H1 (cell line): ENCODE data around the gene ALG11. TPM values are rescaled to one million over a fixed set of nuclear protein-coding genes. Genes with fewer than 3 reads are reported as not detected.

ENCODE experiments used
- CTCF ChIA-PET: fragments of 300-600 bp; sonication (Branson Sonifier 250); formaldehyde crosslinking; loops from one replicate; lab custom pipeline; 2021; ENCODE audit not compliant: partially characterized antibody; lab: Charles Lee
- POLR2A ChIA-PET: fragments of 300-600 bp; sonication (Branson Sonifier 250); formaldehyde crosslinking; loops from one replicate; lab custom pipeline; 2021; ENCODE audit warnings: inconsistent platforms; ENCODE audit not compliant: partially characterized antibody; lab: Charles Lee
- DNase-seq, 2 experiments: peaks; one replicate each; pipeline versions ENCODE4 v3.0.0 to v3.0.0-alpha.2; 2010 to 2022; ENCODE audit warnings: low spot score in 2 of 2, low read depth in 1 of 2, mixed read lengths in 1 of 2
- FAIRE-seq: peaks from 2 replicates; lab custom pipeline; 2011; peaks lifted over from hg19 to GRCh38; lab: Jason Lieb, UNC
- H2AFZ ChIP-seq: 2 replicates; pipeline ENCODE4 v1.8.1; 2012; ENCODE audit warnings: low read length, inconsistent platforms
- H2AK5ac ChIP-seq: 2 replicates; pipeline ENCODE4 v1.6.1; 2013; ENCODE audit warnings: low read depth, low read length
- H2BK120ac ChIP-seq: replicated peaks from 2 replicates; pipeline ENCODE3; 2013; ENCODE audit warnings: low read depth, low read length, inconsistent platforms
- H2BK12ac ChIP-seq: 2 replicates; pipeline ENCODE4 v1.6.1; 2013; ENCODE audit warnings: low read depth, low read length
- H2BK15ac ChIP-seq: 2 replicates; pipeline ENCODE4 v1.6.1; 2013; ENCODE audit warnings: low read length
- H2BK20ac ChIP-seq: 2 replicates; pipeline ENCODE4 v1.6.1; 2013; ENCODE audit warnings: low read length
- H2BK5ac ChIP-seq: 2 replicates; pipeline ENCODE4 v1.6.1; 2013; ENCODE audit warnings: low read depth, low read length
- H3K14ac ChIP-seq: 2 replicates; pipeline ENCODE4 v1.6.1; 2013; ENCODE audit warnings: inconsistent platforms; ENCODE audit not compliant: insufficient read length
- H3K18ac ChIP-seq: 2 replicates; pipeline ENCODE4 v1.6.1; 2013; ENCODE audit warnings: low read length; ENCODE audit errors: extremely low read depth
- H3K23ac ChIP-seq: 2 replicates; pipeline ENCODE4 v1.6.1; 2013; ENCODE audit warnings: inconsistent platforms; ENCODE audit not compliant: insufficient read length
- H3K23me2 ChIP-seq: 2 replicates; pipeline ENCODE4 v1.6.1; 2013; ENCODE audit warnings: low read depth, low read length
- H3K27ac ChIP-seq: 2 replicates; pipeline ENCODE4 v1.6.1; 2011; ENCODE audit warnings: low read depth, low read length, inconsistent platforms
- H3K27me3 ChIP-seq, 4 experiments: replicated peaks in 1 of 4; 1 replicate in 1 of 4; 2 replicates in 3 of 4; pipeline versions ENCODE4 v1.6.1 to v1.8.1; 2011 to 2013; ENCODE audit warnings: low read length in 3 of 4, mild to moderate bottlenecking in 3 of 4, inconsistent platforms in 2 of 4, mixed read lengths in 2 of 4, moderate library complexity in 1 of 4; ENCODE audit not compliant: control insufficient read depth in 3 of 4, insufficient read depth in 3 of 4; ENCODE audit errors: extremely low read depth in 1 of 4
- H3K36me3 ChIP-seq, 4 experiments: 2 replicates each; pipeline versions ENCODE4 v1.6.1 to v1.8.1; 2011 to 2013; ENCODE audit warnings: mild to moderate bottlenecking in 4 of 4, low read length in 3 of 4, moderate library complexity in 2 of 4, control low read depth in 1 of 4, inconsistent platforms in 1 of 4; ENCODE audit not compliant: insufficient read depth in 4 of 4, control insufficient read depth in 2 of 4
- H3K4ac ChIP-seq: replicated peaks from 2 replicates; pipeline ENCODE3; 2013; ENCODE audit warnings: low read length, low read depth, mixed read lengths, inconsistent platforms; ENCODE audit not compliant: insufficient read length
- H3K4me1 ChIP-seq, 4 experiments: replicated peaks in 1 of 4; 1 replicate in 1 of 4; 2 replicates in 3 of 4; pipeline versions ENCODE4 v1.6.1 to v1.8.1; 2011 to 2013; ENCODE audit warnings: low read length in 3 of 4, inconsistent platforms in 2 of 4, mixed read lengths in 1 of 4; ENCODE audit not compliant: insufficient read depth in 4 of 4, control insufficient read depth in 3 of 4
- H3K4me2 ChIP-seq, 2 experiments: 2 replicates each; pipeline versions ENCODE4 v1.6.1 to v1.8.1; 2011 to 2013; ENCODE audit warnings: low read depth in 2 of 2, low read length in 2 of 2, control low read depth in 1 of 2, inconsistent platforms in 1 of 2, mild to moderate bottlenecking in 1 of 2; ENCODE audit not compliant: insufficient read depth in 1 of 2
- H3K4me3 ChIP-seq, 4 experiments: fragments of 200-600, 300-600 bp in 1 of 4; sonication (generic), shearing (Covaris generic), sonication (Bioruptor Twin) in 1 of 4; 2 replicates each; pipeline versions ENCODE4 v1.5.1 to v1.8.1; 2011 to 2016; ENCODE audit warnings: low read length in 4 of 4, low read depth in 3 of 4, control low read depth in 2 of 4, inconsistent platforms in 2 of 4, mild to moderate bottlenecking in 2 of 4, mixed read lengths in 1 of 4, moderate library complexity in 1 of 4; ENCODE audit not compliant: insufficient read depth in 2 of 4; ENCODE audit errors: extremely low read depth in 1 of 4
- H3K56ac ChIP-seq: replicated peaks from 2 replicates; pipeline ENCODE3; 2013; ENCODE audit warnings: low read depth, mild to moderate bottlenecking, mixed read lengths, low read length, inconsistent platforms; ENCODE audit not compliant: insufficient read length
- H3K79me1 ChIP-seq: 2 replicates; pipeline ENCODE4 v1.6.1; 2013; ENCODE audit warnings: low read depth, low read length, control low read depth
- H3K79me2 ChIP-seq, 2 experiments: 2 replicates each; pipeline versions ENCODE4 v1.6.1 to v1.8.1; 2012 to 2013; ENCODE audit warnings: low read length in 2 of 2, mild to moderate bottlenecking in 2 of 2, inconsistent platforms in 1 of 2; ENCODE audit not compliant: insufficient read depth in 2 of 2, control insufficient read depth in 1 of 2
- H3K9ac ChIP-seq, 4 experiments: replicated peaks in 1 of 4; 1 replicate in 1 of 4; 2 replicates in 3 of 4; pipeline versions ENCODE4 v1.6.1 to v1.8.1; 2011 to 2013; ENCODE audit warnings: low read depth in 3 of 4, low read length in 3 of 4, control low read depth in 2 of 4, mild to moderate bottlenecking in 2 of 4, moderate library complexity in 2 of 4, inconsistent platforms in 1 of 4; ENCODE audit errors: extremely low read depth in 1 of 4
- H3K9me3 ChIP-seq, 2 experiments: 2 replicates each; pipeline versions ENCODE4 v1.6.1 to v1.8.1; 2012 to 2013; ENCODE audit warnings: mild to moderate bottlenecking in 2 of 2, moderate library complexity in 2 of 2, control low read depth in 1 of 2, inconsistent platforms in 1 of 2, low read depth in 1 of 2, low read length in 1 of 2, mixed read lengths in 1 of 2; ENCODE audit not compliant: insufficient read depth in 2 of 2
- H4K20me1 ChIP-seq, 2 experiments: replicated peaks in 1 of 2; 2 replicates each; pipeline versions ENCODE3 to v1.8.1; 2011 to 2013; ENCODE audit warnings: inconsistent platforms in 2 of 2, low read length in 2 of 2, mild to moderate bottlenecking in 1 of 2; ENCODE audit not compliant: insufficient read depth in 2 of 2, control insufficient read depth in 1 of 2
- H4K5ac ChIP-seq: 2 replicates; pipeline ENCODE4 v1.6.1; 2013; ENCODE audit warnings: low read length, low read depth, mixed read lengths, inconsistent platforms; ENCODE audit not compliant: insufficient read length
- H4K8ac ChIP-seq: 2 replicates; pipeline ENCODE4 v1.8.0; 2013; ENCODE audit warnings: mild to moderate bottlenecking, moderate library complexity, low read length, inconsistent platforms; ENCODE audit not compliant: insufficient read depth; ENCODE audit errors: extremely low read depth
- H4K91ac ChIP-seq: replicated peaks from 2 replicates; pipeline ENCODE3; 2013; ENCODE audit warnings: low read length, mixed read lengths, inconsistent platforms; ENCODE audit not compliant: insufficient read length
- ASH2L ChIP-seq: fragments of 200-600, 300-600 bp; sonication (generic); IDR thresholded peaks from one replicate; pipeline ENCODE4 v1.7.1; 2017; ENCODE audit warnings: low read length
- CBX5 ChIP-seq: fragments of 300-800, 300-1000 bp; sonication (generic); IDR thresholded peaks from 2 replicates; pipeline ENCODE4 v1.7.1; 2016; ENCODE audit warnings: antibody characterized with exemption, low read length, low read depth
- CREB1 ChIP-seq: IDR thresholded peaks from 2 replicates; pipeline ENCODE4 v1.6.1; 2012; ENCODE audit warnings: inconsistent platforms
- E2F6 ChIP-seq: IDR thresholded peaks from 2 replicates; pipeline ENCODE4 v1.6.1; 2012; ENCODE audit warnings: inconsistent platforms
- HDAC6 ChIP-seq: IDR thresholded peaks from one replicate; pipeline ENCODE4 v1.7.1; 2012; ENCODE audit warnings: low read depth, mild to moderate bottlenecking, inconsistent platforms, low read length, moderate library complexity
- JUND ChIP-seq: IDR thresholded peaks from 2 replicates; pipeline ENCODE4 v1.6.1; 2011; ENCODE audit warnings: mild to moderate bottlenecking, improper control_type of control experiment, low read length
- MAFK ChIP-seq: IDR thresholded peaks from 2 replicates; pipeline ENCODE4 v1.6.1; 2012; ENCODE audit warnings: low read depth, mild to moderate bottlenecking, improper control_type of control experiment, low read length
- SAP30 ChIP-seq: fragments of 300-600 bp; sonication (generic); IDR thresholded peaks from 2 replicates; pipeline ENCODE4 v1.7.1; 2012; ENCODE audit warnings: low read length, moderate library complexity, mild to moderate bottlenecking, inconsistent platforms; ENCODE audit not compliant: insufficient read depth, insufficient replicate concordance
- SIX5 ChIP-seq: IDR thresholded peaks from 2 replicates; pipeline ENCODE4 v1.6.1; 2011; ENCODE audit warnings: mild to moderate bottlenecking, low read depth, low read length
- SUZ12 ChIP-seq: fragments of 200-600 bp; sonication (generic); IDR thresholded peaks from 2 replicates; pipeline ENCODE4 v1.6.1; 2012; ENCODE audit warnings: mild to moderate bottlenecking, inconsistent platforms, low read length, moderate library complexity, mixed read lengths
- ZNF274 ChIP-seq: IDR thresholded peaks from 2 replicates; pipeline ENCODE4 v1.7.0; 2012; ENCODE audit warnings: low read length, borderline replicate concordance; ENCODE audit errors: extremely low read depth
- WGBS, 2 experiments: shearing (Covaris generic) in 1 of 2; methylation state at CpG; one replicate each; pipeline versions ENCODE4 v1.1.6 to v1.1.7; 2013 to 2015; ENCODE audit warnings: low lambda C conversion rate in 2 of 2, mixed read lengths in 2 of 2, inconsistent platforms in 1 of 2, low coverage in 1 of 2, missing lambda C conversion rate in 1 of 2; ENCODE audit not compliant: insufficient replicate concordance in 2 of 2, insufficient coverage in 1 of 2, insufficient read length in 1 of 2; ENCODE audit errors: extremely low coverage in 1 of 2, missing lambda C conversion rate in 1 of 2; 5-methylcytosine and 5-hydroxymethylcytosine counted together
- polyA plus RNA-seq, 7 experiments: library from polyadenylated mRNA; depleted of rRNA in 3 of 7; stranded (reverse) in 5 of 7; unstranded in 2 of 7; fragments of >200 nt in 5 of 7; fragments of 200-250 nt in 2 of 7; gene quantifications; 1 replicate in 5 of 7; 2 replicates in 1 of 7; 4 replicates in 1 of 7; pipeline versions ENCODE4 v1.2.1 to v1.2.3, GENCODE V29; 2011 to 2013; ENCODE audit warnings: missing spikeins in 2 of 7, mixed read lengths in 2 of 7
- total RNA-seq: library from RNA; stranded (reverse); fragmentation: NEBNext Ultra II Directional; extraction: Animal tissue kit (Norgen Biotek cat#: 25700); gene quantifications from 2 replicates; pipeline ENCODE4 v1.2.1, GENCODE V29; 2021

The ALG11 gene
- total and polyA plus RNA-seq, 2 of the 8 experiments (the other 6 are each of a cell fraction or from before 2014, with no cell fraction given) = 5.2 to 39.9 TPM

GRCh38 chr13:52004511-52005170, 7.6 kb upstream of the ALG11 start:
- Histone ChIP-seq H3K4ac (no peak overlapping the region), H2BK120ac (no peak overlapping the region), H3K36me3 (no peaks in the 10 kb centered on the region), H3K27ac (no peak overlapping the region), H2BK12ac (no peak overlapping the region), H3K18ac (no peak overlapping the region), H3K9ac (no peak overlapping the region), H3K4me2 (no peak overlapping the region), H3K9me3 (no peaks in the 10 kb centered on the region), H3K14ac (no peak overlapping the region), H3K79me1 (peaks cover 4% of the 10 kb centered on the region), H2BK15ac (no peak overlapping the region), H4K20me1 (peaks cover 0 to 6% of the 10 kb centered on the region in 2 experiments), H3K79me2 (no peaks in the 10 kb centered on the region), H2AK5ac (no peak overlapping the region), H3K27me3 (peaks cover 0 to 6% (median 2%) of the 10 kb centered on the region in 4 experiments; a peak in 4 of 7 replicates), H3K4me1 (peaks cover 0 to 4% (median 2%) of the 10 kb centered on the region in 4 experiments; a peak in 4 of 7 replicates), H4K8ac (no peak overlapping the region), H4K5ac (no peak overlapping the region), H3K4me3 (no peak overlapping the region), H4K91ac (no peak overlapping the region), H3K23ac (no peak overlapping the region), H2BK5ac (no peak overlapping the region), H3K23me2 (no peaks in the 10 kb centered on the region), H2AFZ (no peak overlapping the region), H3K56ac (peak overlapping the region; percentile 7), H2BK20ac (no peak overlapping the region)
- FAIRE-seq = no peak
- no peak for TF ChIP-seq SUZ12
- TF ChIP-seq MAFK = no peak
- TF ChIP-seq HDAC6 = no peak
- TF ChIP-seq SAP30 = no peak
- TF ChIP-seq CREB1 = no peak
- TF ChIP-seq JUND = no peak
- TF ChIP-seq SIX5 = no peak
- TF ChIP-seq ZNF274 = no peak
- no peak for TF ChIP-seq E2F6
- no peak for TF ChIP-seq CBX5
- no peak for TF ChIP-seq ASH2L
- ChIA-PET CTCF (interaction anchor here (0.7 to 6.7 kb wide), 8 partner anchors 8 to 156 kb away, joined by 3 to 107 read pairs (median 4); partner anchors contain the start of gene NEK5), POLR2A (interaction anchor here (2.3 kb wide), 1 partner anchor 8 kb away, joined by 8 read pairs; the partner anchor contains the start of gene ALG11)
- WGBS, 2 experiments = 89% methylated on average over 7 of the region's 7 CpGs; no CpG with 5 or more reads in 1 of the 2 experiments
- DNase-seq = no peak
